H9 (cell line): Measurements from ENCODE around the gene SLC10A2. TPM values are rescaled to one million over a fixed set of nuclear protein-coding genes. Genes with fewer than 3 reads are reported as not detected.

ENCODE experiments used
- DNase-seq: peaks from one replicate; pipeline ENCODE4 v3.0.0-alpha.2; 2017
- H2AFZ ChIP-seq: one replicate; pipeline ENCODE4 v1.6.1; 2013; ENCODE audit warnings: mild to moderate bottlenecking, low read length, control low read depth, moderate library complexity
- H2AK5ac ChIP-seq: 2 replicates; pipeline ENCODE4 v1.6.1; 2013; ENCODE audit warnings: low read length, control low read depth, mixed read lengths; ENCODE audit not compliant: insufficient read length
- H2BK120ac ChIP-seq: one replicate; pipeline ENCODE4 v1.6.1; 2013; ENCODE audit warnings: low read depth, mild to moderate bottlenecking, low read length, control low read depth, inconsistent platforms; ENCODE audit not compliant: poor library complexity, severe bottlenecking
- H2BK12ac ChIP-seq: 2 replicates; pipeline ENCODE4 v1.6.1; 2013; ENCODE audit warnings: low read length, control low read depth, mixed read lengths, low read depth; ENCODE audit not compliant: insufficient read length
- H2BK15ac ChIP-seq: 2 replicates; pipeline ENCODE4 v1.6.1; 2013; ENCODE audit warnings: low read depth, low read length, control low read depth
- H2BK20ac ChIP-seq: one replicate; pipeline ENCODE4 v1.6.1; 2013; ENCODE audit warnings: low read depth, mild to moderate bottlenecking, low read length, control low read depth, inconsistent platforms; ENCODE audit not compliant: poor library complexity, severe bottlenecking
- H2BK5ac ChIP-seq: 2 replicates; pipeline ENCODE4 v1.6.1; 2013; ENCODE audit warnings: low read length, control low read depth, mixed read lengths; ENCODE audit not compliant: insufficient read length
- H3K14ac ChIP-seq: 2 replicates; pipeline ENCODE4 v1.6.1; 2013; ENCODE audit warnings: low read length, control low read depth; ENCODE audit not compliant: insufficient read depth
- H3K18ac ChIP-seq: 2 replicates; pipeline ENCODE4 v1.6.1; 2013; ENCODE audit warnings: low read depth, mild to moderate bottlenecking, mixed read lengths, low read length, control low read depth; ENCODE audit not compliant: insufficient read length
- H3K23ac ChIP-seq: 2 replicates; pipeline ENCODE4 v1.6.1; 2013; ENCODE audit warnings: low read length, control low read depth, mixed read lengths, low read depth; ENCODE audit not compliant: insufficient read length
- H3K23me2 ChIP-seq: 2 replicates; pipeline ENCODE4 v1.6.1; 2013; ENCODE audit warnings: low read depth, mild to moderate bottlenecking, mixed read lengths, low read length, control low read depth; ENCODE audit not compliant: insufficient read length, poor library complexity, severe bottlenecking
- H3K27ac ChIP-seq: 2 replicates; pipeline ENCODE4 v1.5.1; 2013; ENCODE audit warnings: low read length, control low read depth, mixed read lengths, low read depth; ENCODE audit not compliant: insufficient read length
- H3K27me3 ChIP-seq: 2 replicates; pipeline ENCODE4 v1.6.1; 2013; ENCODE audit warnings: low read length, control low read depth, inconsistent platforms; ENCODE audit not compliant: insufficient read depth
- H3K4ac ChIP-seq: 2 replicates; pipeline ENCODE4 v1.6.1; 2013; ENCODE audit warnings: low read depth, mild to moderate bottlenecking, control low read depth, inconsistent platforms, low read length, moderate library complexity
- H3K4me1 ChIP-seq: 2 replicates; pipeline ENCODE4 v1.6.1; 2013; ENCODE audit warnings: low read length, control low read depth, inconsistent platforms; ENCODE audit not compliant: insufficient read depth
- H3K4me2 ChIP-seq: 2 replicates; pipeline ENCODE4 v1.6.1; 2013; ENCODE audit warnings: low read length, control low read depth, mixed read lengths; ENCODE audit not compliant: insufficient read length, insufficient read depth
- H3K56ac ChIP-seq: 2 replicates; pipeline ENCODE4 v1.6.1; 2013; ENCODE audit warnings: low read depth, mild to moderate bottlenecking, mixed read lengths, low read length, control low read depth; ENCODE audit not compliant: insufficient read length
- H3K79me1 ChIP-seq: 2 replicates; pipeline ENCODE4 v1.6.1; 2013; ENCODE audit warnings: low read depth, mild to moderate bottlenecking, moderate library complexity, low read length, control low read depth, inconsistent platforms; ENCODE audit not compliant: insufficient read depth, poor library complexity, severe bottlenecking
- H3K79me2 ChIP-seq: 2 replicates; pipeline ENCODE4 v1.6.1; 2013; ENCODE audit warnings: low read length, control low read depth, inconsistent platforms; ENCODE audit not compliant: insufficient read depth
- H3K9ac ChIP-seq: 2 replicates; pipeline ENCODE4 v1.6.1; 2013; ENCODE audit warnings: low read length, control low read depth, mixed read lengths; ENCODE audit not compliant: insufficient read length; ENCODE audit errors: extremely low read depth
- H3K9me3 ChIP-seq: one replicate; pipeline ENCODE4 v1.6.1; 2013; ENCODE audit warnings: low read depth, low read length, inconsistent platforms; ENCODE audit not compliant: control insufficient read depth
- H3T11ph ChIP-seq: one replicate; pipeline ENCODE4 v1.6.1; 2013; ENCODE audit warnings: mild to moderate bottlenecking, low read length, control low read depth, inconsistent platforms
- H4K20me1 ChIP-seq: one replicate; pipeline ENCODE4 v1.6.1; 2013; ENCODE audit not compliant: control insufficient read depth, insufficient read length, insufficient read depth
- H4K5ac ChIP-seq: 2 replicates; pipeline ENCODE4 v1.6.1; 2013; ENCODE audit warnings: low read depth, mild to moderate bottlenecking, mixed read lengths, low read length, control low read depth; ENCODE audit not compliant: insufficient read length
- H4K8ac ChIP-seq: replicated peaks from 2 replicates; pipeline ENCODE4 v1.6.1; 2013; ENCODE audit warnings: low read length, control low read depth, mixed read lengths, low read depth; ENCODE audit not compliant: insufficient read length
- H4K91ac ChIP-seq: 2 replicates; pipeline ENCODE4 v1.6.1; 2013; ENCODE audit warnings: low read depth, mild to moderate bottlenecking, moderate library complexity, mixed read lengths, low read length, control low read depth; ENCODE audit not compliant: insufficient read length
- H3K27ac Mint-ChIP-seq, 3 experiments: 2 replicates in 2 of 3; 3 replicates in 1 of 3; pipeline ENCODE4 v1.8.0; 2020 to 2021; ENCODE audit warnings: mixed read lengths in 3 of 3, mild to moderate bottlenecking in 1 of 3, moderate library complexity in 1 of 3
- H3K27me3 Mint-ChIP-seq: 2 replicates; pipeline ENCODE4 v1.8.0; 2021; ENCODE audit warnings: low read depth, mild to moderate bottlenecking, moderate library complexity, mixed read lengths
- H3K36me3 Mint-ChIP-seq, 3 experiments: 2 replicates in 2 of 3; 3 replicates in 1 of 3; pipeline ENCODE4 v1.8.0; 2020 to 2021; ENCODE audit warnings: low read depth in 3 of 3, mixed read lengths in 3 of 3; ENCODE audit not compliant: insufficient read depth in 1 of 3
- H3K4me1 Mint-ChIP-seq, 2 experiments: 2 replicates each; pipeline ENCODE4 v1.8.0; 2020; ENCODE audit warnings: mixed read lengths in 2 of 2
- H3K4me3 Mint-ChIP-seq, 2 experiments: 2 replicates in 1 of 2; 3 replicates in 1 of 2; pipeline ENCODE4 v1.8.0; 2020 to 2021; ENCODE audit warnings: mild to moderate bottlenecking in 2 of 2, mixed read lengths in 2 of 2, moderate library complexity in 1 of 2
- H3K9me3 Mint-ChIP-seq, 2 experiments: 2 replicates in 1 of 2; 3 replicates in 1 of 2; pipeline ENCODE4 v1.8.0; 2020; ENCODE audit warnings: mild to moderate bottlenecking in 2 of 2, mixed read lengths in 2 of 2, moderate library complexity in 1 of 2
- whole genome bisulfite sequencing: extraction: QIAGEN DNeasy Blood & Tissue Kit; methylation state at CpG from one replicate; pipeline ENCODE4 v1.1.7; 2013; ENCODE audit warnings: missing lambda C conversion rate, low lambda C conversion rate, mixed read lengths; ENCODE audit not compliant: insufficient read length; ENCODE audit errors: extremely low coverage; 5-methylcytosine and 5-hydroxymethylcytosine counted together
- total RNA-seq: library from RNA; stranded (reverse); gene quantifications from 2 replicates; pipeline ENCODE4 v1.2.1, GENCODE V29; 2021
- TF ChIP-seq, protein P1 (sequence below): fragments of 200-600 bp; sonication (generic); conservative IDR thresholded peaks from 3 replicates; pipeline ENCODE4 v1.8.0; 2021; ENCODE audit warnings: antibody characterized with exemption, mild to moderate bottlenecking

Gene SLC10A2
- total RNA-seq, 1 experiment from 2014 or later: not detected

GRCh38 chr13:103012646-103013045 is 53.6 kb downstream of the SLC10A2 start:
- Mint-ChIP-seq H3K4me1 (peaks cover 8 to 10% of the 10 kb centered on the region in 2 experiments), H3K27me3 (no peaks in the 10 kb centered on the region), H3K27ac (no peak overlapping the region), H3K4me3 (no peak overlapping the region), H3K9me3 (no peaks in the 10 kb centered on the region), H3K36me3 (no peaks in the 10 kb centered on the region)
- no peaks in the 10 kb centered on the region for H3K79me2 ChIP-seq
- no peak overlapping the region for H4K8ac ChIP-seq
- no peak overlapping the region for H2BK5ac ChIP-seq
- no peaks in the 10 kb centered on the region for H3K79me1 ChIP-seq
- H2AFZ ChIP-seq: no peak overlapping the region
- DNase-seq: no peak
- H2BK120ac ChIP-seq: no peak overlapping the region
- no peak overlapping the region for H3T11ph ChIP-seq
- no peaks in the 10 kb centered on the region for H3K9me3 ChIP-seq
- no CpG with 5 or more reads among the region's 3 CpGs for WGBS
- no peak overlapping the region for H2AK5ac ChIP-seq
- no peak overlapping the region for H3K27ac ChIP-seq
- H2BK15ac ChIP-seq: no peak overlapping the region
- no peak overlapping the region for H3K56ac ChIP-seq
- no peak overlapping the region for H3K23ac ChIP-seq
- H3K18ac ChIP-seq: no peak overlapping the region
- H3K14ac ChIP-seq: no peak overlapping the region
- H2BK12ac ChIP-seq: no peak overlapping the region
- no peak overlapping the region for H3K4ac ChIP-seq
- TF ChIP-seq, protein P1, sequence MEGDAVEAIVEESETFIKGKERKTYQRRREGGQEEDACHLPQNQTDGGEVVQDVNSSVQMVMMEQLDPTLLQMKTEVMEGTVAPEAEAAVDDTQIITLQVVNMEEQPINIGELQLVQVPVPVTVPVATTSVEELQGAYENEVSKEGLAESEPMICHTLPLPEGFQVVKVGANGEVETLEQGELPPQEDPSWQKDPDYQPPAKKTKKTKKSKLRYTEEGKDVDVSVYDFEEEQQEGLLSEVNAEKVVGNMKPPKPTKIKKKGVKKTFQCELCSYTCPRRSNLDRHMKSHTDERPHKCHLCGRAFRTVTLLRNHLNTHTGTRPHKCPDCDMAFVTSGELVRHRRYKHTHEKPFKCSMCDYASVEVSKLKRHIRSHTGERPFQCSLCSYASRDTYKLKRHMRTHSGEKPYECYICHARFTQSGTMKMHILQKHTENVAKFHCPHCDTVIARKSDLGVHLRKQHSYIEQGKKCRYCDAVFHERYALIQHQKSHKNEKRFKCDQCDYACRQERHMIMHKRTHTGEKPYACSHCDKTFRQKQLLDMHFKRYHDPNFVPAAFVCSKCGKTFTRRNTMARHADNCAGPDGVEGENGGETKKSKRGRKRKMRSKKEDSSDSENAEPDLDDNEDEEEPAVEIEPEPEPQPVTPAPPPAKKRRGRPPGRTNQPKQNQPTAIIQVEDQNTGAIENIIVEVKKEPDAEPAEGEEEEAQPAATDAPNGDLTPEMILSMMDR: no peak
- H4K91ac ChIP-seq: no peak overlapping the region
- no peak overlapping the region for H3K4me2 ChIP-seq
- H3K9ac ChIP-seq: no peak overlapping the region
- no peaks in the 10 kb centered on the region for H4K20me1 ChIP-seq
- no peak overlapping the region for H2BK20ac ChIP-seq
- H3K23me2 ChIP-seq: no peaks in the 10 kb centered on the region
- H3K4me1 ChIP-seq: no peaks in the 10 kb centered on the region
- H3K27me3 ChIP-seq: no peaks in the 10 kb centered on the region
- no peak overlapping the region for H4K5ac ChIP-seq
